Measurements from ENCODE around the gene NAA20.

DNA sequence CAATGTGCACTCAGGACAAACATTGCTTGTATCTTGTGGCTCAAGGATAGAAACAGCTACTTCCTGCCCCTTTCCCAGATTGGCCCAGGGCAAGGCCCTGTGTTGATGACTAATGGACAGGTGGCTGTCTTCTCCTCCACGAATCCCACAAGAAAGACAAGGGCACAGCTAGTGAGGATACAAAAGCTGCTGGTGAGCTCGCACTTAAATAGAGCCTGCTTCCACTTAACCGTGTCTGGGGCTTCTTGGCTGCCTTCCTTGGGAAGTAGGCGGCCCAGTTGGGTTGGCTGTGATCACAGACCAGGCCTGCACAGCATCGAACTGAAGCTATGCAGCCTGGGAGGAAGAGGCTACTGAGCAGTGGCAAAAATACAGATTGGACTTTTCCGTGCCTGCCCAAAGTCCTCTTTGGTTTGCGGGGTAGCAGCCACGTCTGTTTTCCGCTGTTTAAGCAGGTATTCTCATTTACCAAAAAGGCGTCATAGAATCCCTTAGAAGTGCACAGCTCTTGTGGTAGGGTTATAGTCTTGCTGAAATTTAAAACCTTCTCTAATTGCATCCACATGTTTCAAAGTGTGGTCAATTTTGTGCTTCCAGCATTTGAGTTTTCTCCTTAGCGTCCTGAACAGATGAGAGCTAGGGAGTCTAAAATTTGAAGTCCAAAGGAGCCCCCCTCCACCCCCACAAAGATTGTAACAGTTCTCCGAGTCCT lies 23.0 kb upstream of the NAA20 start:
- no peak for TF ChIP-seq CTCF (IDR thresholded peaks at IDR 0.05)
- TF ChIP-seq POLR2AphosphoS5 (IDR thresholded peaks at IDR 0.05) = no peak

All from breast epithelium (tissue), 3 donors.